ENCODE results near the gene CCDC146.

- TF ChIP-seq CTCF (IDR thresholded peaks at IDR 0.05; ENCODE audit: poor library complexity) (no peak), EZH2 (IDR thresholded peaks at IDR 0.05; ENCODE audit: borderline replicate concordance) (no peak), EZH2phosphoT487 (IDR thresholded peaks at IDR 0.05; ENCODE audit: low read depth, severe bottlenecking, unreplicated experiment) (no peak)
Measured at GRCh38 chr7:77313876-77314480, 191.6 kb downstream of the CCDC146 start.
